ENCODE measurements around the gene PTDSS2. TPM values are rescaled to one million over a fixed set of nuclear protein-coding genes. Genes with fewer than 3 reads are reported as not detected.
"Not testable (repeated sequence)": the region's sequence is repeated elsewhere in the genome, so short reads cannot be mapped to it uniquely, and the experiment has no call there.

Gene PTDSS2
- 16.5 TPM for polyA plus RNA-seq (2013)

GRCh38 chr11:449889-450808 is at the start of gene PTDSS2:
Gene PTDSS2 (plus strand): TSS chr11:450279. CDS start chr11:450456, 177 bp downstream.
- under 1% methylated on average over 99 of the region's 108 CpGs for WGBS (ENCODE audit: insufficient coverage)
- ChIA-PET POLR2A (interaction anchor here (0.6 to 1.3 kb wide), 8 partner anchors 10 to 86 kb away, joined by 3 to 8 read pairs (median 4); no protein-coding TSS in a partner anchor), CTCF (interaction anchor here (0.9 to 6.8 kb wide), 21 partner anchors 10 to 251 kb away, joined by 3 to 46 read pairs (median 4); partner anchors contain the start of genes IFITM5 and SIGIRR)
- H3K27ac ChIP-seq (ENCODE audit: insufficient read depth in 1 of 2, low read depth in 1 of 2, low read length in 2 of 2, poor library complexity in 1 of 2, severe bottlenecking in 2 of 2): peak within 1 kb of the TSS in 1 of 2 experiments; percentile 79
- H3K36me3 ChIP-seq (ENCODE audit: control insufficient read depth in 4 of 4, insufficient read depth in 4 of 4, low read length in 3 of 4): peaks cover 0 to 34% (median 19%) of the 10 kb centered on the region in 4 experiments
- peaks cover 0 to 30% (median 29%) of the 10 kb centered on the region in 4 experiments for H3K4me1 ChIP-seq (ENCODE audit: control extremely low read depth in 1 of 4, control insufficient read depth in 4 of 4, insufficient read depth in 4 of 4, low read length in 3 of 4)
- DNase-seq: peak; percentile 96 to 98 (median 98)
- no peaks in the 10 kb centered on the region for H3K9me3 ChIP-seq (ENCODE audit: control extremely low read depth in 1 of 5, control insufficient read depth in 4 of 5, insufficient read depth in 2 of 5, low read depth in 1 of 5, low read length in 4 of 5)
- H3K4me3 ChIP-seq (ENCODE audit: control insufficient read depth in 1 of 7, extremely low read depth in 1 of 7, insufficient read depth in 4 of 7, low read depth in 2 of 7, low read length in 6 of 7): peak within 1 kb of the TSS; percentile 53 to 93 (median 87)
- no peaks in the 10 kb centered on the region for H3K27me3 ChIP-seq (replicated peaks in 2 of 5; ENCODE audit: control insufficient read depth in 4 of 5, insufficient read depth in 5 of 5, low read length in 4 of 5)

- WGBS (ENCODE audit: insufficient coverage): no CpG with 5 or more reads among the region's 52 CpGs
- CTCF ChIA-PET: not testable (repeated sequence)
These were observed 48.9 kb upstream of the PTDSS2 start for GRCh38 chr11:401196-401595.

GRCh38 chr11:403021-403760 is 46.9 kb upstream of the PTDSS2 start:
- 96% methylated on average over 44 of the region's 55 CpGs for WGBS (ENCODE audit: insufficient coverage)
- ChIA-PET POLR2A (no interaction called here), CTCF (no interaction called here)

More at GRCh38 chr11:401196-401595, 48.9 kb upstream of the PTDSS2 start:
- H3K27ac ChIP-seq (ENCODE audit: insufficient read depth in 1 of 2, low read depth in 1 of 2, low read length in 2 of 2, poor library complexity in 1 of 2, severe bottlenecking in 2 of 2); DNase-seq; H3K4me3 ChIP-seq (ENCODE audit: control insufficient read depth in 1 of 7, extremely low read depth in 1 of 7, insufficient read depth in 4 of 7, low read depth in 2 of 7, low read length in 6 of 7); H3K9me3 ChIP-seq (ENCODE audit: control extremely low read depth in 1 of 5, control insufficient read depth in 4 of 5, insufficient read depth in 2 of 5, low read depth in 1 of 5, low read length in 4 of 5); POLR2A ChIA-PET; H3K36me3 ChIP-seq (ENCODE audit: control insufficient read depth in 4 of 4, insufficient read depth in 4 of 4, low read length in 3 of 4): not testable (repeated sequence)
- Histone ChIP-seq H3K27me3 (replicated peaks in 2 of 5; ENCODE audit: control insufficient read depth in 4 of 5, insufficient read depth in 5 of 5, low read length in 4 of 5) (peaks cover 0 to 22% (median 0%) of the 10 kb centered on the region in 5 experiments), H3K4me1 (ENCODE audit: control extremely low read depth in 1 of 4, control insufficient read depth in 4 of 4, insufficient read depth in 4 of 4, low read length in 3 of 4) (peaks cover 0 to 20% (median 14%) of the 10 kb centered on the region in 4 experiments)

GRCh38 chr11:403761-404431 is 46.2 kb upstream of the PTDSS2 start:
- H3K27me3 ChIP-seq (replicated peaks in 2 of 5; ENCODE audit: control insufficient read depth in 4 of 5, insufficient read depth in 5 of 5, low read length in 4 of 5): peaks cover 0 to 20% (median 0%) of the 10 kb centered on the region in 5 experiments
- peaks cover 0 to 7% (median 0%) of the 10 kb centered on the region in 5 experiments for H3K9me3 ChIP-seq (ENCODE audit: control extremely low read depth in 1 of 5, control insufficient read depth in 4 of 5, insufficient read depth in 2 of 5, low read depth in 1 of 5, low read length in 4 of 5)
- peaks cover 0 to 20% (median 14%) of the 10 kb centered on the region in 4 experiments for H3K4me1 ChIP-seq (ENCODE audit: control extremely low read depth in 1 of 4, control insufficient read depth in 4 of 4, insufficient read depth in 4 of 4, low read length in 3 of 4)
- peaks cover 0 to 6% (median 0%) of the 10 kb centered on the region in 4 experiments for H3K36me3 ChIP-seq (ENCODE audit: control insufficient read depth in 4 of 4, insufficient read depth in 4 of 4, low read length in 3 of 4)
- POLR2A ChIA-PET: no interaction called here
- no peak overlapping the region for H3K27ac ChIP-seq (ENCODE audit: insufficient read depth in 1 of 2, low read depth in 1 of 2, low read length in 2 of 2, poor library complexity in 1 of 2, severe bottlenecking in 2 of 2)
- no peak overlapping the region for H3K4me3 ChIP-seq (ENCODE audit: control insufficient read depth in 1 of 7, extremely low read depth in 1 of 7, insufficient read depth in 4 of 7, low read depth in 2 of 7, low read length in 6 of 7)
- no peak for DNase-seq
- CTCF ChIA-PET: interaction anchor here (4.5 kb wide), 1 partner anchor 46 kb away, joined by 46 read pairs; the partner anchor contains the start of gene PTDSS2
- WGBS (ENCODE audit: insufficient coverage): 95% methylated on average over 27 of the region's 27 CpGs

More at GRCh38 chr11:403021-403760, 46.9 kb upstream of the PTDSS2 start:
- Histone ChIP-seq H3K27ac (ENCODE audit: insufficient read depth in 1 of 2, low read depth in 1 of 2, low read length in 2 of 2, poor library complexity in 1 of 2, severe bottlenecking in 2 of 2) (no peak overlapping the region), H3K4me3 (ENCODE audit: control insufficient read depth in 1 of 7, extremely low read depth in 1 of 7, insufficient read depth in 4 of 7, low read depth in 2 of 7, low read length in 6 of 7) (no peak overlapping the region), H3K4me1 (ENCODE audit: control extremely low read depth in 1 of 4, control insufficient read depth in 4 of 4, insufficient read depth in 4 of 4, low read length in 3 of 4) (peaks cover 0 to 20% (median 14%) of the 10 kb centered on the region in 4 experiments), H3K36me3 (ENCODE audit: control insufficient read depth in 4 of 4, insufficient read depth in 4 of 4, low read length in 3 of 4) (peaks cover 0 to under 1% (median 0%) of the 10 kb centered on the region in 4 experiments), H3K9me3 (ENCODE audit: control extremely low read depth in 1 of 5, control insufficient read depth in 4 of 5, insufficient read depth in 2 of 5, low read depth in 1 of 5, low read length in 4 of 5) (peaks cover 0 to 7% (median 0%) of the 10 kb centered on the region in 5 experiments), H3K27me3 (replicated peaks in 2 of 5; ENCODE audit: control insufficient read depth in 4 of 5, insufficient read depth in 5 of 5, low read length in 4 of 5) (peaks cover 0 to 22% (median 0%) of the 10 kb centered on the region in 5 experiments)
- no peak for DNase-seq

- H3K4me3 ChIP-seq (ENCODE audit: control insufficient read depth in 1 of 7, extremely low read depth in 1 of 7, insufficient read depth in 4 of 7, low read depth in 2 of 7, low read length in 6 of 7): no peak overlapping the region
- ChIA-PET POLR2A (no interaction called here), CTCF (interaction anchor here (1.1 to 4.5 kb wide), 3 partner anchors 8 to 112 kb away, joined by 3 to 46 read pairs (median 15); partner anchors contain the start of gene PTDSS2)
- H3K27me3 ChIP-seq (replicated peaks in 2 of 5; ENCODE audit: control insufficient read depth in 4 of 5, insufficient read depth in 5 of 5, low read length in 4 of 5): peaks cover 0 to 17% (median 0%) of the 10 kb centered on the region in 5 experiments
- peaks cover 0 to 20% (median 14%) of the 10 kb centered on the region in 4 experiments for H3K4me1 ChIP-seq (ENCODE audit: control extremely low read depth in 1 of 4, control insufficient read depth in 4 of 4, insufficient read depth in 4 of 4, low read length in 3 of 4)
- H3K9me3 ChIP-seq (ENCODE audit: control extremely low read depth in 1 of 5, control insufficient read depth in 4 of 5, insufficient read depth in 2 of 5, low read depth in 1 of 5, low read length in 4 of 5): peaks cover 0 to 5% (median 0%) of the 10 kb centered on the region in 5 experiments
- DNase-seq: no peak
- H3K36me3 ChIP-seq (ENCODE audit: control insufficient read depth in 4 of 4, insufficient read depth in 4 of 4, low read length in 3 of 4): peaks cover 0 to 9% (median 3%) of the 10 kb centered on the region in 4 experiments
- 100% methylated on average over 9 of the region's 14 CpGs for WGBS (ENCODE audit: insufficient coverage)
- no peak overlapping the region for H3K27ac ChIP-seq (ENCODE audit: insufficient read depth in 1 of 2, low read depth in 1 of 2, low read length in 2 of 2, poor library complexity in 1 of 2, severe bottlenecking in 2 of 2)
These were observed 45.4 kb upstream of the PTDSS2 start for GRCh38 chr11:404551-405264.
